IMR-90 (cell line): ENCODE measurements around the gene COL23A1. TPM values are rescaled to one million over a fixed set of nuclear protein-coding genes. Genes with fewer than 3 reads are reported as not detected.

ENCODE experiments used
- ATAC-seq: fragments of 200-7000 bp; cut with Tn5 transposase; 2 replicates; pipeline ENCODE4 v1.9.1; 2020; ENCODE audit warnings: low read depth, mild to moderate bottlenecking, moderate library complexity
- BruUV-seq: library from RNA; stranded (reverse); fragments of 400-500 nt; replicated peaks from 2 replicates; lab custom pipeline; 2021; lab: Mats Ljungman, UMichigan
- CTCF ChIA-PET: fragments of 300-600 bp; formaldehyde crosslinking; extraction: SDS; loops from one replicate; lab custom pipeline; 2021; ENCODE audit warnings: antibody characterized with exemption; lab: Yijun Ruan, JAX
- POLR2A ChIA-PET: fragments of 300-600 bp; sonication (Branson Sonifier 250); formaldehyde crosslinking; loops from one replicate; lab custom pipeline; 2022; ENCODE audit warnings: antibody characterized with exemption; ENCODE audit not compliant: unreplicated experiment; lab: Charles Lee
- DNase-seq: peaks from one replicate; pipeline ENCODE4 v3.0.0; 2013
- H2AFZ ChIP-seq: replicated peaks from 2 replicates; pipeline ENCODE3; 2013; ENCODE audit warnings: low read length, mild to moderate bottlenecking; ENCODE audit not compliant: poor library complexity
- H2AK5ac ChIP-seq: 2 replicates; pipeline ENCODE4 v1.6.1; 2013; ENCODE audit warnings: low read depth, low read length, inconsistent platforms
- H2AK9ac ChIP-seq: replicated peaks from 2 replicates; pipeline ENCODE3; 2013; ENCODE audit warnings: mild to moderate bottlenecking, low read depth, low read length, moderate library complexity; ENCODE audit not compliant: poor library complexity
- H2BK120ac ChIP-seq: 2 replicates; pipeline ENCODE4 v1.6.1; 2013; ENCODE audit warnings: low read depth, low read length, inconsistent platforms
- H2BK15ac ChIP-seq: 3 replicates; pipeline ENCODE4 v1.6.1; 2013; ENCODE audit warnings: low read depth, low read length, inconsistent platforms
- H2BK20ac ChIP-seq: 2 replicates; pipeline ENCODE4 v1.6.1; 2013; ENCODE audit warnings: low read depth, mild to moderate bottlenecking, inconsistent platforms, low read length, moderate library complexity
- H2BK5ac ChIP-seq: 2 replicates; pipeline ENCODE4 v1.6.1; 2013; ENCODE audit warnings: mild to moderate bottlenecking, low read depth, low read length, inconsistent platforms; ENCODE audit not compliant: poor library complexity, severe bottlenecking
- H3K14ac ChIP-seq: replicated peaks from 2 replicates; pipeline ENCODE4 v1.6.1; 2013; ENCODE audit warnings: low read depth, low read length, inconsistent platforms
- H3K18ac ChIP-seq: 2 replicates; pipeline ENCODE4 v1.6.1; 2013; ENCODE audit warnings: low read depth, low read length, control low read depth
- H3K23ac ChIP-seq: 2 replicates; pipeline ENCODE4 v1.6.1; 2013; ENCODE audit warnings: low read depth, low read length, inconsistent platforms
- H3K27ac ChIP-seq: 2 replicates; pipeline ENCODE4 v1.5.1; 2013; ENCODE audit warnings: mild to moderate bottlenecking, control low read depth, low read length; ENCODE audit not compliant: insufficient read depth
- H3K27me3 ChIP-seq: 2 replicates; pipeline ENCODE4 v1.6.1; 2013; ENCODE audit warnings: low read length; ENCODE audit not compliant: control insufficient read depth, insufficient read depth
- H3K36me3 ChIP-seq: 2 replicates; pipeline ENCODE4 v1.6.1; 2013; ENCODE audit warnings: low read length, mixed read lengths; ENCODE audit not compliant: control insufficient read depth, insufficient read depth
- H3K4ac ChIP-seq: 2 replicates; pipeline ENCODE4 v1.6.1; 2013; ENCODE audit warnings: low read depth, low read length, inconsistent platforms
- H3K4me1 ChIP-seq: 2 replicates; pipeline ENCODE4 v1.6.1; 2013; ENCODE audit warnings: low read length, mixed read lengths; ENCODE audit not compliant: control insufficient read depth, insufficient read depth
- H3K4me2 ChIP-seq: 2 replicates; pipeline ENCODE4 v1.6.1; 2013; ENCODE audit warnings: low read depth, mild to moderate bottlenecking, control low read depth, low read length, moderate library complexity
- H3K4me3 ChIP-seq: 2 replicates; pipeline ENCODE4 v1.5.1; 2013; ENCODE audit warnings: low read depth, mild to moderate bottlenecking, control low read depth, low read length, moderate library complexity; ENCODE audit not compliant: insufficient read depth
- H3K56ac ChIP-seq: 2 replicates; pipeline ENCODE4 v1.6.1; 2013; ENCODE audit warnings: low read length, inconsistent platforms; ENCODE audit not compliant: insufficient read depth; ENCODE audit errors: extremely low read depth
- H3K79me1 ChIP-seq, 2 experiments: 2 replicates each; pipeline ENCODE4 v1.6.1; 2013; ENCODE audit warnings: low read length in 2 of 2, inconsistent platforms in 1 of 2, low read depth in 1 of 2
- H3K9ac ChIP-seq: 2 replicates; pipeline ENCODE4 v1.6.1; 2013; ENCODE audit warnings: low read depth, low read length, control low read depth
- H3K9me1 ChIP-seq: 2 replicates; pipeline ENCODE4 v1.6.1; 2013; ENCODE audit warnings: low read length, inconsistent platforms; ENCODE audit not compliant: insufficient read depth
- H3K9me3 ChIP-seq: 2 replicates; pipeline ENCODE4 v1.6.1; 2013; ENCODE audit warnings: low read length; ENCODE audit not compliant: control insufficient read depth, insufficient read depth
- H4K20me1 ChIP-seq: 2 replicates; pipeline ENCODE4 v1.6.1; 2013; ENCODE audit warnings: low read length, inconsistent platforms; ENCODE audit not compliant: insufficient read depth
- H4K5ac ChIP-seq: 2 replicates; pipeline ENCODE4 v1.6.1; 2013; ENCODE audit warnings: mild to moderate bottlenecking, low read depth, low read length, control low read depth
- H4K8ac ChIP-seq, 2 experiments: 2 replicates each; pipeline ENCODE4 v1.6.1; 2013; ENCODE audit warnings: low read depth in 2 of 2, low read length in 2 of 2, control low read depth in 1 of 2, inconsistent platforms in 1 of 2
- H4K91ac ChIP-seq: 2 replicates; pipeline ENCODE4 v1.6.1; 2013; ENCODE audit warnings: low read depth, low read length, inconsistent platforms; ENCODE audit not compliant: insufficient read depth
- CEBPB ChIP-seq: IDR thresholded peaks from 2 replicates; pipeline ENCODE4 v1.6.1; 2012; ENCODE audit warnings: low read depth, low read length, improper control_type of control experiment
- MAFK ChIP-seq: IDR thresholded peaks from 2 replicates; pipeline ENCODE4 v1.6.1; 2012; ENCODE audit warnings: low read depth, low read length, improper control_type of control experiment
- WGBS, 2 experiments: methylation state at CpG; one replicate each; pipeline versions ENCODE4 v1.1.5 to v1.1.7; 2013; ENCODE audit warnings: missing lambda C conversion rate in 2 of 2; ENCODE audit not compliant: insufficient read length in 1 of 2; ENCODE audit errors: extremely low coverage in 2 of 2; 5-methylcytosine and 5-hydroxymethylcytosine counted together
- dilution Hi-C: fragments of 300-500 bp; cut with HindIII; formaldehyde crosslinking; loops from one replicate; pipeline ENCODE4 v1.14.3; 2018; ENCODE audit warnings: low sequenced_read_pairs; ENCODE audit not compliant: unreplicated experiment
- in situ Hi-C: fragments of 300-500 bp; cut with MboI; formaldehyde crosslinking; loops from 3 replicates; pipeline ENCODE4 v1.14.3; 2019; ENCODE audit warnings: low sequenced_read_pairs, inconsistent platforms, mixed read lengths
- intact Hi-C: fragments of 100-400 bp; cut with micrococcal nuclease; formaldehyde crosslinking; loops from 2 replicates; pipeline ENCODE4 v1.10.0; 2022
- polyA plus RNA-seq, 3 experiments: library from polyadenylated mRNA; depleted of rRNA; stranded (reverse); fragments of >200 nt; gene quantifications; 2 replicates each; pipeline ENCODE4 v1.2.3, GENCODE V29; 2012; ENCODE audit warnings: low replicate concordance in 1 of 3
- total RNA-seq: library from RNA; depleted of rRNA; stranded (reverse); fragments of >200 nt; gene quantifications from 2 replicates; pipeline ENCODE4 v1.2.3, GENCODE V29; 2012

Gene COL23A1
- total and polyA plus RNA-seq, 2 of the 4 experiments (the other 2 are of a cell fraction): not detected

DNA sequence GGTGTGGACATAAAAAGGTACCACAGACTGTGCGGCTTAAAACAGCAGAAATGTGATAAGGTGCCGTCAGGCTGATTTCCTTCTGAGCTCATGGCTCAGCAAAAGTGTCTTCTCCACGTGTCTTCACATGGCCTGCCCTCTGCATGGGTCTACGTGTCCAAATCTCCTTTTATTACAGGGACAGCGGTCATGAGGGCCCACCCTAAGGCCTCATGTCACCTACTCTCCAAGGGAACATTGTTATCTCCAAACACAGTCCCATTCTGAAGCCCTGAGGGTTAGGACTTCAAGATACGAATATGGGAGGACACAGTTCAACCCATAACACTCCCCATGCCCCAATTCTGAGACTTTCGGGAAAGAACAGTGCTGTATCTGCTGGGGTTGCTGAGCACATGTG, 35.2 kb downstream of the COL23A1 start:
- Histone ChIP-seq H4K5ac (no peak overlapping the region), H3K18ac (no peak overlapping the region), H2BK15ac (no peak overlapping the region), H3K9me1 (no peaks in the 10 kb centered on the region), H3K4me3 (no peak overlapping the region), H2AFZ (no peak overlapping the region), H3K23ac (no peak overlapping the region), H3K79me1 (no peaks in the 10 kb centered on the region), H3K4me1 (no peaks in the 10 kb centered on the region), H4K91ac (no peak overlapping the region), H3K4ac (no peak overlapping the region), H2BK20ac (no peak overlapping the region), H3K4me2 (no peak overlapping the region), H3K9me3 (peaks cover 15% of the 10 kb centered on the region), H2AK5ac (no peak overlapping the region), H3K9ac (no peak overlapping the region), H4K20me1 (no peaks in the 10 kb centered on the region), H3K27ac (no peak overlapping the region), H3K27me3 (no peaks in the 10 kb centered on the region), H2AK9ac (no peak overlapping the region), H2BK5ac (no peak overlapping the region), H2BK120ac (no peak overlapping the region), H4K8ac (no peak overlapping the region), H3K56ac (no peak overlapping the region), H3K36me3 (no peaks in the 10 kb centered on the region), H3K14ac (no peak overlapping the region)
- 80% methylated on average over 2 of the region's 7 CpGs; no CpG with 5 or more reads in 1 of the 2 experiments for WGBS, 2 experiments
- ATAC-seq (no peak), DNase-seq (no peak)
- CTCF ChIA-PET: no interaction called here
- TF ChIP-seq MAFK (no peak), CEBPB (no peak)
- POLR2A ChIA-PET: no interaction called here
- no TSS peak for BruUV-seq
- in situ Hi-C loops (no loop called here), dilution Hi-C loops (no loop called here), intact Hi-C loops (no loop called here)
